ENCODE results near the gene CBS. TPM values are rescaled to one million over a fixed set of nuclear protein-coding genes. Genes with fewer than 3 reads are reported as not detected.

CBS gene
- total RNA-seq, 1 donor from 2014 or later, result 92.3 TPM

- TF ChIP-seq, protein P1, sequence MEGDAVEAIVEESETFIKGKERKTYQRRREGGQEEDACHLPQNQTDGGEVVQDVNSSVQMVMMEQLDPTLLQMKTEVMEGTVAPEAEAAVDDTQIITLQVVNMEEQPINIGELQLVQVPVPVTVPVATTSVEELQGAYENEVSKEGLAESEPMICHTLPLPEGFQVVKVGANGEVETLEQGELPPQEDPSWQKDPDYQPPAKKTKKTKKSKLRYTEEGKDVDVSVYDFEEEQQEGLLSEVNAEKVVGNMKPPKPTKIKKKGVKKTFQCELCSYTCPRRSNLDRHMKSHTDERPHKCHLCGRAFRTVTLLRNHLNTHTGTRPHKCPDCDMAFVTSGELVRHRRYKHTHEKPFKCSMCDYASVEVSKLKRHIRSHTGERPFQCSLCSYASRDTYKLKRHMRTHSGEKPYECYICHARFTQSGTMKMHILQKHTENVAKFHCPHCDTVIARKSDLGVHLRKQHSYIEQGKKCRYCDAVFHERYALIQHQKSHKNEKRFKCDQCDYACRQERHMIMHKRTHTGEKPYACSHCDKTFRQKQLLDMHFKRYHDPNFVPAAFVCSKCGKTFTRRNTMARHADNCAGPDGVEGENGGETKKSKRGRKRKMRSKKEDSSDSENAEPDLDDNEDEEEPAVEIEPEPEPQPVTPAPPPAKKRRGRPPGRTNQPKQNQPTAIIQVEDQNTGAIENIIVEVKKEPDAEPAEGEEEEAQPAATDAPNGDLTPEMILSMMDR (IDR thresholded peaks at IDR 0.05), result no peak
- Mint-ChIP-seq H3K4me1 (ENCODE audit: low read depth) (peaks cover 17% of the 10 kb centered on the region), H3K27me3 (ENCODE audit: low read depth) (no peaks in the 10 kb centered on the region), H3K36me3 (ENCODE audit: low read depth) (peaks cover 23% of the 10 kb centered on the region), H3K27ac (ENCODE audit: unreplicated experiment) (peak overlapping the region; percentile 87), H3K9me3 (ENCODE audit: low read depth) (no peaks in the 10 kb centered on the region), H3K4me3 (ENCODE audit: unreplicated experiment) (no peak overlapping the region)
- DNase-seq (ENCODE audit: low spot score), result no peak
These were observed 49.9 kb downstream of the CBS start for GRCh38 chr21:43025636-43026180.

GRCh38 chr21:43024439-43025136 is 51.0 kb downstream of the CBS start:
- peak overlapping the region; percentile 6 for H3K27ac Mint-ChIP-seq (ENCODE audit: unreplicated experiment)
- DNase-seq (ENCODE audit: low spot score), result no peak
- no peaks in the 10 kb centered on the region for H3K9me3 Mint-ChIP-seq (ENCODE audit: low read depth)
- H3K4me1 Mint-ChIP-seq (ENCODE audit: low read depth), result peaks cover 17% of the 10 kb centered on the region
- peaks cover 22% of the 10 kb centered on the region for H3K36me3 Mint-ChIP-seq (ENCODE audit: low read depth)
- H3K27me3 Mint-ChIP-seq (ENCODE audit: low read depth), result no peaks in the 10 kb centered on the region
- TF ChIP-seq, protein P1 (IDR thresholded peaks at IDR 0.05), result no peak
- no peak overlapping the region for H3K4me3 Mint-ChIP-seq (ENCODE audit: unreplicated experiment)

DNA sequence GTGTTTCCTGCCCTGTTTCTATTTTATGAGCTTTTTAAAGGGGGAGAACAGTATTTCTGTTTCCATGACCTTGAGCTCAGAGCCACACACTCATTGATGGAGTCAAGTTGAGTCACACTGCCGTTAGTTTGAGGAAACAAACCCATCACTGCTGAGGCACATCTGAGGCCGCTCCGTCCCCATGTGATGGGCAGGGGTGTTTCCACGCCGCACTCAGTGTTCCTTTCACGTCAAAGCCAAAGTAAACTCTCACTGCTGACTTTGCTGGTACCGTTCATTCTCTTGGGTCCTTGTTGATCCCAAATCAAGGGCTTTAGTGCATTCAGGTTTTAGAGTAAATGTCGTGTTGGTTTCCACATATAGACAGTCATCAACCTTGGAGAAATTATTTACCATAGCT is 52.5 kb downstream of the CBS start:
- peaks cover 17% of the 10 kb centered on the region for H3K4me1 Mint-ChIP-seq (ENCODE audit: low read depth)
- no peak for DNase-seq (ENCODE audit: low spot score)
- no peaks in the 10 kb centered on the region for H3K27me3 Mint-ChIP-seq (ENCODE audit: low read depth)

GRCh38 chr21:43021756-43022600 is 53.7 kb downstream of the CBS start:
- H3K4me1 Mint-ChIP-seq (ENCODE audit: low read depth), result peaks cover 17% of the 10 kb centered on the region
- TF ChIP-seq, protein P1 (IDR thresholded peaks at IDR 0.05), result no peak
- peaks cover 17% of the 10 kb centered on the region for H3K36me3 Mint-ChIP-seq (ENCODE audit: low read depth)
- no peaks in the 10 kb centered on the region for H3K27me3 Mint-ChIP-seq (ENCODE audit: low read depth)
- no peak overlapping the region for H3K27ac Mint-ChIP-seq (ENCODE audit: unreplicated experiment)
- H3K9me3 Mint-ChIP-seq (ENCODE audit: low read depth), result no peaks in the 10 kb centered on the region
- no peak for DNase-seq (ENCODE audit: low spot score)
- no peak overlapping the region for H3K4me3 Mint-ChIP-seq (ENCODE audit: unreplicated experiment)

More for the DNA sequence above, 52.5 kb downstream of the CBS start:
- TF ChIP-seq, protein P1 (IDR thresholded peaks at IDR 0.05), result no peak
- Mint-ChIP-seq H3K27ac (ENCODE audit: unreplicated experiment) (no peak overlapping the region), H3K36me3 (ENCODE audit: low read depth) (peaks cover 17% of the 10 kb centered on the region), H3K9me3 (ENCODE audit: low read depth) (no peaks in the 10 kb centered on the region), H3K4me3 (ENCODE audit: unreplicated experiment) (no peak overlapping the region)

DNA sequence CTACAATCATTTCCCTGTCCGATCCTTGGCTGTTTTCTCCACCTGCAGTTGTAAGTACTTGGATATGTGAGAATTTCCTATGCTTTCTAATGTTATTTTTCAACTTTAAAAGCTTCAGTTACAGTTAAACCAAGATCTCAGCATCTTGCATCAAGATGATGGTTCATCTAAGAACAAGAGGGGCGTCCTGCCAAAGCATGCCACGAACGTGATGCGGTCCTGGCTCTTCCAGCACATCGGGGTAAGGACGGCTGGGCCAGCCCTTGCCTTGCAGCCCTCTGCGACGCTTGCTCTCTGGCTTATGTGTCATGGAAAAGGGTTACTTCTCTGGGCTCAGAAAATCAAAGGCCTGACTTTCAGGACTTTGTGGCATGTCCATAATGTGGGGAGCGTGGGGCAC is 54.4 kb downstream of the CBS start:
- DNase-seq (ENCODE audit: low spot score), result no peak
- no peaks in the 10 kb centered on the region for H3K9me3 Mint-ChIP-seq (ENCODE audit: low read depth)
- no peaks in the 10 kb centered on the region for H3K27me3 Mint-ChIP-seq (ENCODE audit: low read depth)
- peaks cover 15% of the 10 kb centered on the region for H3K4me1 Mint-ChIP-seq (ENCODE audit: low read depth)
- TF ChIP-seq, protein P1 (IDR thresholded peaks at IDR 0.05), result no peak
- peaks cover 19% of the 10 kb centered on the region for H3K36me3 Mint-ChIP-seq (ENCODE audit: low read depth)
- H3K27ac Mint-ChIP-seq (ENCODE audit: unreplicated experiment), result no peak overlapping the region
- H3K4me3 Mint-ChIP-seq (ENCODE audit: unreplicated experiment), result no peak overlapping the region

Measured in chondrocyte (in vitro differentiated cells).